Astrocyte of the cerebellum (primary cell): ENCODE results near the gene CDC20.

ENCODE experiments used
- DNase-seq: peaks from one replicate; pipeline ENCODE4 v3.0.0-alpha.2; 2011; ENCODE audit warnings: low read depth
- H3K4me3 ChIP-seq: 2 replicates; pipeline ENCODE4 v1.5.1; 2011; ENCODE audit warnings: mild to moderate bottlenecking, low read depth, low read length, moderate library complexity
- in situ Hi-C: cut with HindIII; loops from 2 replicates; pipeline ENCODE4 v1.10.0; 2017; ENCODE audit warnings: low sequenced_read_pairs
- TF ChIP-seq, protein P1 (sequence below): IDR thresholded peaks from 2 replicates; pipeline ENCODE4 v1.5.1; 2012; ENCODE audit warnings: low read length, low read depth, moderate library complexity, mild to moderate bottlenecking; ENCODE audit errors: missing control alignments

CDC20 gene

DNA sequence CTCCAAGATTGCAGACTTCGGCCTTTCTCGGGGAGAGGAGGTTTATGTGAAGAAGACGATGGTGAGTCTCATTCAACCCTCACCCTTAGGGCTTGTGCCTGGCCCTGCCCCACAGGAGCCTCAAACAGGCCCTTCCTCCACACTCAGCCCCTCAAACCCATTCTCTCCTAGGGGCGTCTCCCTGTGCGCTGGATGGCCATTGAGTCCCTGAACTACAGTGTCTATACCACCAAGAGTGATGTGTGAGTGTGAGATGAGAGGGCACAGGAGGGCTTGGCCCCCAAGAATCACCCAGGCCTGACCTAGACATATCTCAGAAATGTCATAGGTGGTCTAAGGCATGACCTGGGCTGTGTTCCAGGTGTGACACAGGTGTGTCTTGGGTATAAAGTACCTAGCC is 39.5 kb upstream of the CDC20 start:
- no peak overlapping the region for H3K4me3 ChIP-seq
- in situ Hi-C loops = no loop called here
- DNase-seq = no peak
- TF ChIP-seq, protein P1, sequence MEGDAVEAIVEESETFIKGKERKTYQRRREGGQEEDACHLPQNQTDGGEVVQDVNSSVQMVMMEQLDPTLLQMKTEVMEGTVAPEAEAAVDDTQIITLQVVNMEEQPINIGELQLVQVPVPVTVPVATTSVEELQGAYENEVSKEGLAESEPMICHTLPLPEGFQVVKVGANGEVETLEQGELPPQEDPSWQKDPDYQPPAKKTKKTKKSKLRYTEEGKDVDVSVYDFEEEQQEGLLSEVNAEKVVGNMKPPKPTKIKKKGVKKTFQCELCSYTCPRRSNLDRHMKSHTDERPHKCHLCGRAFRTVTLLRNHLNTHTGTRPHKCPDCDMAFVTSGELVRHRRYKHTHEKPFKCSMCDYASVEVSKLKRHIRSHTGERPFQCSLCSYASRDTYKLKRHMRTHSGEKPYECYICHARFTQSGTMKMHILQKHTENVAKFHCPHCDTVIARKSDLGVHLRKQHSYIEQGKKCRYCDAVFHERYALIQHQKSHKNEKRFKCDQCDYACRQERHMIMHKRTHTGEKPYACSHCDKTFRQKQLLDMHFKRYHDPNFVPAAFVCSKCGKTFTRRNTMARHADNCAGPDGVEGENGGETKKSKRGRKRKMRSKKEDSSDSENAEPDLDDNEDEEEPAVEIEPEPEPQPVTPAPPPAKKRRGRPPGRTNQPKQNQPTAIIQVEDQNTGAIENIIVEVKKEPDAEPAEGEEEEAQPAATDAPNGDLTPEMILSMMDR = no peak

DNA sequence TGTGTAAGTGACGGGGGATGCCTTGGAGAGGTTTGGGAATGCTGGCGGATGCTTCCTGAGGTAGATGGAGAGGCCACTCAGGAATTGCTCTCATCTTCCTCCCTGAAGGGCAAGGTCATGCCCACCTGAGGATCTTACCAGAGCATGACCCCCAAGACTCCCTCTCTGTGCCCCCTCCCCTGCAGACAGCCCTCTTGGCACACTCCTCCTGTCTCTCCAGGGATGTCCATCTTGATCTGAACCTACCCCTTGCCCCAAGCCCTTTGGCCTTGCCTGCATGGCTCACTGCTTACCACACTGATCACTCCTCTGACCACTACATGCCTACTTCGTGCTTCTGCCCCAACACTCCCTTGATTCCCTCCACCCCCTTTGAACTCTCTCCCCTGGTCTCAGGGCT is 39.0 kb upstream of the CDC20 start:
- in situ Hi-C loops = no loop called here
- TF ChIP-seq, protein P1 = no peak
- H3K4me3 ChIP-seq = no peak overlapping the region
- no peak for DNase-seq

DNA sequence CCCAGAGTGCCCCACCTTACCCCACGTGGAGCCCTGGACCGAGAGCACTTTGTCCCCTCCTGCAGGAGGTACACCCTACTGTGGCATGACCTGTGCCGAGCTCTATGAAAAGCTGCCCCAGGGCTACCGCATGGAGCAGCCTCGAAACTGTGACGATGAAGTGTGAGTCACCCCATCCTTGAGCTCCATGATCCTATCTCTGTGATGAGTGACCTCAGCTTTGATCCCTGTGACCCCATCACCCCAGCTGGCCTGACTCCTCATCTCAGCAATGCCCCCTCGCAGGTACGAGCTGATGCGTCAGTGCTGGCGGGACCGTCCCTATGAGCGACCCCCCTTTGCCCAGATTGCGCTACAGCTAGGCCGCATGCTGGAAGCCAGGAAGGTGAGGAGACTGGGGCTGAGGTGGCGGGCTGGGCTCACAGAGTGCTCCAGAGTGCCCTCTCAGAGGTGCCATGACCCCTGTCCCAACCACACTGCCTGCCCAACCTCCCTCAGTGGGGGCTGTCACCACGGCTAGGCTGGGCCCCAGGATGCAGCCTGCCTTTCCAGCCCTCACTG is 37.4 kb upstream of the CDC20 start:
- TF ChIP-seq, protein P1 = no peak
- in situ Hi-C loops = no loop called here
- no peak for DNase-seq
- H3K4me3 ChIP-seq = no peak overlapping the region

DNA sequence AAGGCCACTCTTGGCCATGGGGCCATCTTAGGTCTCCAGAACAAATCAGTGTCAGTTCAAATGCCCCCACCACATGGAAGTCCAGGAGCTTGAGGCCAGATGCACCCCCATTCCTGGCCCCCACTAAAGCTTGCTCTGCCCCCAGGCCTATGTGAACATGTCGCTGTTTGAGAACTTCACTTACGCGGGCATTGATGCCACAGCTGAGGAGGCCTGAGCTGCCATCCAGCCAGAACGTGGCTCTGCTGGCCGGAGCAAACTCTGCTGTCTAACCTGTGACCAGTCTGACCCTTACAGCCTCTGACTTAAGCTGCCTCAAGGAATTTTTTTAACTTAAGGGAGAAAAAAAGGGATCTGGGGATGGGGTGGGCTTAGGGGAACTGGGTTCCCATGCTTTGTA is 36.3 kb upstream of the CDC20 start:
- DNase-seq = no peak
- no peak overlapping the region for H3K4me3 ChIP-seq
- in situ Hi-C loops = no loop called here
- TF ChIP-seq, protein P1 = no peak

DNA sequence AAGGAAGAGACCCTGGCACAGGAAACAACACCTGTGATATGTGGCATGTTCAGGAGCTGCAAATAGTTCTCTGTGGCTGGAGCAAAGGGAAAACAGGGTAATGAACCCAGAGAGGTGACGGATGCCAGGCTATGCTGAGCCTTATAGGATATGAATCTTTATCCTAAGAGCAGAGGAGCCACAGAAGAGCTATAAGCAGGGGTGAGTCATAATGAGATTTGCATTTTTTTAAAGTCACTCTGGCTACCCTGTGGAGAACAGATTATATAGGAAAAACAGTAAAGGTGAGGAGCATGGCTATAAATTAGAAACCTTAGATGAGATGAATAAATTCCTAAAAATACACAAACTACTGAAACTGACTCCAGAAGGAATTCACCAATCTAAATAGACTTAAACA is 34.0 kb upstream of the CDC20 start:
- in situ Hi-C loops = no loop called here
- TF ChIP-seq, protein P1 = no peak
- no peak overlapping the region for H3K4me3 ChIP-seq
- no peak for DNase-seq

DNA sequence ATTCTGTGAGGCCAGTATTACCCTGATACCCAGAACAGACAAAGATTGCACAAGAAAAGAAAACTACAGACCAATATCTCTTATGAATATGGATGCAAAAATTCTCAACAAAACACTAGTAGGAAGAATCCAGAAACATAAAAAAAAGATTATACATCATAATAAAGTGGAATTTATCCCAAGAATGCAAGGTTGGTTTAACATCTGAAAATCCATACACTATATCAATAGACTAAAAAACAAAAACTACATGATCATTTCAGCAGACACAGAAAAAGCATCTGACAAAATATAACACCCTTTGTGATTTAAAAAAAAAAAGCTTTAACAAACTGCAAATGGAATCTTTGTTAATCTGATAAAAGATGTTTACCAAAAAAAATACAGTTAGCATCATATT is 33.4 kb upstream of the CDC20 start:
- no peak for DNase-seq
- TF ChIP-seq, protein P1 = no peak
- in situ Hi-C loops = no loop called here
- no peak overlapping the region for H3K4me3 ChIP-seq
